ENCODE results near the gene ARAP1. TPM values are rescaled to one million over a fixed set of nuclear protein-coding genes. Genes with fewer than 3 reads are reported as not detected.

Gene ARAP1
- total and polyA plus RNA-seq, 2 of the 8 experiments (the other 6 are each of a cell fraction or from before 2014, with no cell fraction given), result 25.7 to 61.6 TPM

- TF ChIP-seq CHD7 (IDR thresholded peaks at IDR 0.05; ENCODE audit: insufficient replicate concordance, low read length) (no peak), TAF1 (IDR thresholded peaks at IDR 0.05; ENCODE audit: low read depth, low read length) (no peak), KDM1A (IDR thresholded peaks at IDR 0.05; ENCODE audit: borderline replicate concordance, low read length) (peak; percentile 86; the same call in 1 of the 2 replicates)
These were observed 108.7 kb downstream of the ARAP1 start (continued) for GRCh38 chr11:72643547-72643946.

All from H1 (cell line).